GM12892 (cell line): Measurements from ENCODE around the gene TLE5.
"Not testable (repeated sequence)": the region's sequence is repeated elsewhere in the genome, so short reads cannot be mapped to it uniquely, and the experiment has no call there.

Experiments
- DNase-seq: peaks from one replicate; pipeline ENCODE4 v3.0.0; 2011; ENCODE audit not compliant: insufficient read length
- FAIRE-seq: peaks from 2 replicates; lab custom pipeline; 2011; peaks lifted over from hg19 to GRCh38; lab: Jason Lieb, UNC
- POLR2A ChIP-seq: IDR thresholded peaks from 2 replicates; pipeline ENCODE4 v1.6.1; 2011; ENCODE audit warnings: low read depth, low read length, control low read depth
- POLR2AphosphoS5 ChIP-seq: IDR thresholded peaks from 2 replicates; pipeline ENCODE4 v1.6.1; 2011; ENCODE audit warnings: low read depth, low read length, control low read depth
- TAF1 ChIP-seq: IDR thresholded peaks from 2 replicates; pipeline ENCODE4 v1.6.1; 2011; ENCODE audit warnings: low read depth, mild to moderate bottlenecking, control low read depth, low read length, borderline replicate concordance

TLE5 gene

GRCh38 chr19:3024509-3024869 is 37.8 kb downstream of the TLE5 start:
- FAIRE-seq (no peak), DNase-seq (no peak)
- TF ChIP-seq TAF1 (no peak), POLR2AphosphoS5 (no peak), POLR2A (no peak)

GRCh38 chr19:3020321-3020960 is 41.9 kb downstream of the TLE5 start:
- no peak for TF ChIP-seq TAF1
- TF ChIP-seq POLR2AphosphoS5, result no peak
- TF ChIP-seq POLR2A, result no peak
- FAIRE-seq (no peak), DNase-seq (no peak)

DNA sequence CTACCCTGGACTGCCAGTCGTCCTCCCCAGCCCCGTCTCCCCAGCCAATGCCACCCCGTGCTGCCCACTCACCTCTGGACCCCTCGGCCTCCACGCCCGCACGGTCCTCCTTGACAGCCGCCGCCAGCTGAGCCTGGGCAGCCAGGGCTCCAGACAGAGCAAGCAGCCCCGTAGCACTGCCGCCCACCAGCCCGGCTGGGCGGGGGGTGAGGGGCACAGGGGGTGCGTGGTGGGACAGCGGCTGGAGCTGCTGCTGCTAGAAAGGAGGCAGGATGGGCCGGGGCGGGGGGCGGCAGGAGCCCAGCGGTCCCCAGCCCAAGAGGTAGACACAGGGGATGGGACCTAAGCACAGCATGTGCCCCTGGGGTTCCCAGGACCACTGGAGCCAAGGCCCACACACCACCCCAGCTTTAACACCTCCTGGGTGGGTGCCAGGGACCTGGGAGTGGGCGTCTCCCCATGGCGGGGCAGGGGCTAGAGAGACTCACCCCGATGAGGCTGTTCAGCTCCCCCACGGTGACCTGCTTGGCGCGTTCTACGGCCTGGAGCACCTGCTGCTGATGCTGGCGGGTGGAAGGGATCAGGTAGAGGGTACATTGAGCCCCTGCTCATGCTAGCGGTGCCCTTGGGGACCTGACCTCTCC is 43.0 kb downstream of the TLE5 start:
- no peak for TF ChIP-seq TAF1
- no peak for TF ChIP-seq POLR2AphosphoS5
- no peak for TF ChIP-seq POLR2A
- DNase-seq, result no peak
- no peak for FAIRE-seq

DNA sequence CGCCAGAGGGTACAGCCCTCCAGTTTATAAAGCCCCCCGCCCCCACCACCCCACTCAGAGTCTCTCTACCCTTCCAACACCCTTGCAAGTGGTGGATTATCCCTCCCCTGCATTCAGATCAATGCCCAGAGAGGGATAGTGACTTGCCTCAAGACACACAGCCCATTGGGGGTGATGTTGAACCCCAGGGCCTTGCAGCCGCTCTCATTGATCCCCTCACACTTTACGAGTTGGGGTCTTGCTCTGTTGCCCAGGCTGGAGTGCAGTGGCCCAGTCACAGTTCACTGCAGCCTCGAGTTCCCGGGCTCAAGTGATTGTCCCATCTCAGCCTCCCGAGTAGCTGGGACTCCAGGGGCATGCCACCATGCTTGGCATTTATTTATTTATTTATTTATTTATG is 44.4 kb downstream of the TLE5 start:
- FAIRE-seq (no peak), DNase-seq (no peak)
- no peak for TF ChIP-seq POLR2AphosphoS5
- TF ChIP-seq POLR2A, result no peak
- TF ChIP-seq TAF1, result no peak

- TF ChIP-seq POLR2A (no peak), TAF1 (no peak), POLR2AphosphoS5 (no peak)
- FAIRE-seq (no peak), DNase-seq (no peak)
Measured at GRCh38 chr19:3015126-3016057, 46.9 kb downstream of the TLE5 start.

DNA sequence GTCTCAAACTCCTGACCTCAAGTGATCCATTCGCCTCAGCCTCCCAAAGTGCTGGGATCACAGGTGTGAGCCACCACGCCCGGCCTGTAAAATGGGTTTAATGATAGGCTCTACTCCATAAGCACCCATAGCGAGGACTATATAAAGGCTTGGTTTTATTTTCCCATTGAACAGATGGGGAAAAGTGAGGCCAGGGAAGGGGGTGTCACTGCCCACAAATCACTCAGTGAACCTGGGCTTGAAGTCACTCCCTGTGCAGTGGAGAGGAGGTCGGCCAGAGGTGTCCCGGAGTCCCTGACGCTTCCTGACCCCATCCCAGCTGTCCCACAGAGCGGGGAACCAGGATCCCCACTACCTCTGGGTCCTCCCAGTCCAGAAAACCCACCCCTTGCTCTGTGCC is 48.2 kb downstream of the TLE5 start:
- DNase-seq (no peak), FAIRE-seq (no peak)
- no peak for TF ChIP-seq TAF1
- no peak for TF ChIP-seq POLR2A
- no peak for TF ChIP-seq POLR2AphosphoS5

DNA sequence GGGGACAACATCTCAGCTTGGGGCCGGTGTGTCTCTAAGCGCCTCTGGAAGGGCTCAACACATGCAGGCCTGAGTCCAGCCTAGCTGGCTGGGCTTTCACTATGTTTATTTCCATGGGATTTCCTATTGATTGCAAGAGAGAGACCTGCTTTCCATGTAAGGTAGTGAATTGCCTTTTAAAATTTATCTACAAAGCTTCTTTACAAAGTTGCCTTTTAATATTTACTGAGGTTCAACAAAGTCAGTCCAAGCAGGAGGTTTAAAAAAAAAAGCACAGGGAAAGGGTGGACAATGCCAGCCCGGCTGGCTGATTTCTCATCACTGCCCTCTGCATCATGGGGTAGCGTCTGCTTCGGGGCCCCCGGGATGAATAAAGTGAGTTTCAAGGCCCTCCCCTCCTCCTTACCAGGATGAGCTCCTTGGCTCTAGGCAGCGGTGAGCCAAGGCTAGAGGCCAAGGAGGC is 49.0 kb downstream of the TLE5 start:
- DNase-seq (no peak), FAIRE-seq (no peak)
- no peak for TF ChIP-seq POLR2A
- no peak for TF ChIP-seq POLR2AphosphoS5
- TF ChIP-seq TAF1, result no peak

DNA sequence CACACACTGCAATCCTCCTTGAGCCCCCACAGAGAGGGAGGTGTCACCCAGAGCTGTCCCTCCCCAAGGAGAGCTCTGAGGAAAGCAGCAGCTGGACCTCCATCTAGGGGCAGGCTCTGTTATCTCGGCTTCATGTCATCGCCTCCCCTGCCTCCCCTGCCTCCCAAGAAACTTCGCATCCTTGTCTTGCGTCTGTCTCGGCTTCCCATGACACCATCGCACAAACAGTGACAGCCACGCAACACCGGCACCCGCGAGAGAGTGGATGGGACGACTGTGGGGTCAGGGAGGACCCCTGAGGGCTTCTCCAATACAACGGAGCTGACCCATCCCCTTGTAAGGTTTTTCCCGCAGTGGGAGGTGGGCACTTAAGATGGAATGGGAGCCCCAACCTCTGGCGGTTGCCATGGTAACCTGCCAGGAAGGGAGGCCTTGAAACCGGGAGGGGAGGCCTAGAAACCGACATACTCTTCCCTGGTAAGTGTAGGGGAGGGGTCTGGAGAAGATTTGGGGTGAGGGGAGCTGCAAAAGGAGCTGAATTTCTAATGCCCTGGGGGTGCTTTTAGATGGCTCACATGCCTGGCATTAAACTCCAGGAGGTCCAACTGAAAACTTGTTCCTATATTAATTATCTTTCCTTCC is 49.6 kb downstream of the TLE5 start:
- TF ChIP-seq POLR2A (no peak), TAF1 (no peak), POLR2AphosphoS5 (no peak)
- no peak for FAIRE-seq
- no peak for DNase-seq

DNA sequence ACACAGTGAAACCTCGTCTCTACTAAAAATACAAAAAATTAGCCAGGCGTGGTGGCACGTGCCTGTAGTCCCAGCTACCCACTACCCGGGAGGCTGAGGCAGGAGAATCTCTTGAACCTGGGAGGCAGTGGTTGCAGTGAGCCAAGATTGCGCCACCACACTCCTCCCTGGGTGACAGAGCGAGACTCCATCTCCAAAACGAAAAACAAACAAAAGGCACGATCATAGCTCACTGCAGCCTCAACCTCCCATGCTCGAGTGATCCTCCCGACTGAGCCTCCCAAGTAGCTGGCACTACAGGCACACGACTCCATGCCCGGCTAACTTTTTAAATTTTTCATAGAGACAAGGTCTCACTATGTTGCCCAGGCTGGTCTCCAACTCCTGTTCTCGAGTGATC is 50.2 kb downstream of the TLE5 start:
- not testable (repeated sequence) for FAIRE-seq, DNase-seq

GRCh38 chr19:3010871-3011270 is 51.4 kb downstream of the TLE5 start:
- FAIRE-seq (no peak), DNase-seq (no peak)

DNA sequence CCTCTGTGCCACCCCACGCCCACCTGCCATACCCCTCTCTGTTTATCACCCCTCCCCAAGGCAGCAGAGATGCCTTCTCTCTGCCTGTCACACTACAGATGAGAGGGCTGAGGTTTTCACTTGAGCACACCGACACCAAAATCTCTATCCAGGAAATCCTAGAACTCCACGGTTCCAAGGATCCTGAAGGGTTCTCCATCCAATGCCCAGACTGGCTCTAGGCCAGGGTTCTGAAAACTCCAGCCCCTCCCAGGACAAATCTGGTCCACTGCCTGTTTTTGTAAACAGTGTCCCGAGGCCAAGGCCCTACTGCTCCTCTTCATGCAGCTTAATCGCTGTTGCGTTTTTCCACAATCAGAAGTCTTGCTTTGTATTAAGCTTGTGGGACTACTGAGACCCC is 53.3 kb downstream of the TLE5 start:
- no peak for TF ChIP-seq TAF1
- no peak for TF ChIP-seq POLR2AphosphoS5
- TF ChIP-seq POLR2A, result no peak
- FAIRE-seq, result no peak
- DNase-seq, result no peak

More at GRCh38 chr19:3010871-3011270, 51.4 kb downstream of the TLE5 start:
- TF ChIP-seq POLR2A (no peak), POLR2AphosphoS5 (no peak), TAF1 (no peak)
